LNCAP (cell line): Measurements from ENCODE around the gene USP35.

Experiments used
- CTCF ChIP-seq: fragments of 450-650 bp; IDR thresholded peaks from 2 replicates; pipeline ENCODE4 v1.5.1; 2017; ENCODE audit warnings: mild to moderate bottlenecking

USP35 gene

GRCh38 chr11:78214331-78215194 lies 25.8 kb downstream of the USP35 start:
- no peak for TF ChIP-seq CTCF

GRCh38 chr11:78216021-78216420 lies 27.3 kb downstream of the USP35 start:
- no peak for TF ChIP-seq CTCF

- no peak for TF ChIP-seq CTCF
Observed at GRCh38 chr11:78216571-78217287, 28.0 kb downstream of the USP35 start.

- no peak for TF ChIP-seq CTCF
Observed at GRCh38 chr11:78217650-78218541, 29.2 kb downstream of the USP35 start.

- no peak for TF ChIP-seq CTCF
Observed at GRCh38 chr11:78218707-78219492, 30.2 kb downstream of the USP35 start.

- TF ChIP-seq CTCF: no peak
Observed at GRCh38 chr11:78219493-78220217, 30.9 kb downstream of the USP35 start.
